ENCODE measurements around the gene PIH1D2.

DNA sequence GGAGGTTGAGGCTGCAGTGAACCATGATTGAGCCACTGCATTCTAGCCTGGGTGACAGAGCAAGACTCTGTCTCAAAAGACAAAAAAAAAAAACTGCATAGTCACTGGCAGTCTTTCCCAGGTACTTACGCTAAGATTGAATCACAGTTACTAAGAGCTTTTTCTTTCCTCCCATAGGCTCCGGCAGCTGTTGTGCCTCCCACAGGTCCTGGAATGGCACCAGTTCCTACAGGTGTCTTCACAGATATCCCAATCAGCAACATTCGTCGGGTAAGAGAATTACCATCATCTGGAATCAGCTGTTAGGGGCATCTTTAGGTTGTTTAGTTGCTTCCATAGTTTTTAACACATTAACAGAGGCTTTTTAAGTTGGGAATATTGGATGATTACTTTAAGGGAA lies 28.9 kb downstream of the PIH1D2 start:
- TF ChIP-seq, protein P1, sequence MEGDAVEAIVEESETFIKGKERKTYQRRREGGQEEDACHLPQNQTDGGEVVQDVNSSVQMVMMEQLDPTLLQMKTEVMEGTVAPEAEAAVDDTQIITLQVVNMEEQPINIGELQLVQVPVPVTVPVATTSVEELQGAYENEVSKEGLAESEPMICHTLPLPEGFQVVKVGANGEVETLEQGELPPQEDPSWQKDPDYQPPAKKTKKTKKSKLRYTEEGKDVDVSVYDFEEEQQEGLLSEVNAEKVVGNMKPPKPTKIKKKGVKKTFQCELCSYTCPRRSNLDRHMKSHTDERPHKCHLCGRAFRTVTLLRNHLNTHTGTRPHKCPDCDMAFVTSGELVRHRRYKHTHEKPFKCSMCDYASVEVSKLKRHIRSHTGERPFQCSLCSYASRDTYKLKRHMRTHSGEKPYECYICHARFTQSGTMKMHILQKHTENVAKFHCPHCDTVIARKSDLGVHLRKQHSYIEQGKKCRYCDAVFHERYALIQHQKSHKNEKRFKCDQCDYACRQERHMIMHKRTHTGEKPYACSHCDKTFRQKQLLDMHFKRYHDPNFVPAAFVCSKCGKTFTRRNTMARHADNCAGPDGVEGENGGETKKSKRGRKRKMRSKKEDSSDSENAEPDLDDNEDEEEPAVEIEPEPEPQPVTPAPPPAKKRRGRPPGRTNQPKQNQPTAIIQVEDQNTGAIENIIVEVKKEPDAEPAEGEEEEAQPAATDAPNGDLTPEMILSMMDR (conservative IDR thresholded peaks at IDR 0.05 in 1 of 2, IDR thresholded peaks at IDR 0.05 in 1 of 2; ENCODE audit: extremely low read depth in 1 of 2, insufficient read depth in 1 of 2, low read depth in 1 of 2, low read length in 2 of 2) = no peak
- no peak for TF ChIP-seq EZH2 (IDR thresholded peaks at IDR 0.05; ENCODE audit: borderline replicate concordance, low read length)
